ENCODE measurements around the gene PACSIN2.

DNA sequence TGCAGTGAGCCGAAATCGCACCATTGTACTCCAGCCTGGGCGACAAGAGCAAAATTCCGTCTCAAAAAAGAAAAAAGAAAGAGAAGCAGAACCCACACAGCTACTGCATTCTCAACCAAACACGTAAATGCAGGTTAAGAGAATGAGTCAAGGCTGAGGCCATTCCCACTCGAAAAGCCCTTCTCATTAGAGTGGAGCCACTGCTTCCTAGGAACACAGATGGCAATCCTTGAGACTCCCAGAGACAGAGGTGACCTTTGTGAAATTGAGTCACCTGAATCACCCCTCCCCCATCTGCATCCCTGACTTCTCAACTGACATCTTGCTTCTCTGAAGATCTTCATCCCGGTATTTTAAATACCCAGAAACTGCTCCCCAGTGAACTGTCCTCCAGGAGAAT, 8.2 kb downstream of the PACSIN2 start:
- TF ChIP-seq CTCF (IDR thresholded peaks at IDR 0.05) (no peak), POLR2A (IDR thresholded peaks at IDR 0.05) (no peak)

Data from thyroid gland (tissue), 4 donors.